ENCODE measurements around the gene UNC13B. TPM values are rescaled to one million over a fixed set of nuclear protein-coding genes. Genes with fewer than 3 reads are reported as not detected.
A peak's percentile ranks its signal among the peaks of the same experiment; 100 is the strongest.

Gene UNC13B
- total RNA-seq, 4 donors from 2014 or later, result 44.5 to 72.9 (median 48.6) TPM

DNA sequence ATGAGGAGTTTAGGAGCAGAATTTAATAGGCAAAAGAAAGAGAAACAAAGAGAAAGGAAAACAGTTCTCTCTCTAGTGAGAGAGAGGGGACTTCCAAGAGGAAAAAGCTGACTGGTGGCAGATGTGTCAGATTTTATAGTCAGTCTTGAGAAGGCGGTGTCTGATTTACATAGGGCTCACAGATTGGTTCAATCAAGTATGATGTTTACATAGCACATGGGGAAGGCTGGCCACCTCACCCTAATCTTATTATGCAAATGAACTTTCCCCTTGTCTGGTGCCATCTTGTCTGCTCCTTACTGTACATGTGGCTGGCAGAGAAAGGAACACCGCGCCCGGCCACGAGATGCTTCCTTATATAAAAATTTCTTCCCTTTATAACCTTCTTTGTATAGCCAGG lies 24.7 kb downstream of the UNC13B start:
- TF ChIP-seq POLR2A (IDR thresholded peaks at IDR 0.05) (peak; percentile 33 to 42), CTCF (IDR thresholded peaks at IDR 0.05) (no peak)
- no peaks in the 10 kb centered on the region for H3K36me3 ChIP-seq
- peak in 2 of 3 donors; percentile 54 to 60 for DNase-seq
- peak overlapping the region in 2 of 4 donors; percentile 16 to 20 for H3K27ac ChIP-seq
- no peaks in the 10 kb centered on the region for H3K27me3 ChIP-seq
- H3K4me3 ChIP-seq, result no peak overlapping the region
- no peaks in the 10 kb centered on the region for H3K4me1 ChIP-seq
- peaks cover 0 to 6% (median 0%) of the 10 kb centered on the region in 4 donors for H3K9me3 ChIP-seq

DNA sequence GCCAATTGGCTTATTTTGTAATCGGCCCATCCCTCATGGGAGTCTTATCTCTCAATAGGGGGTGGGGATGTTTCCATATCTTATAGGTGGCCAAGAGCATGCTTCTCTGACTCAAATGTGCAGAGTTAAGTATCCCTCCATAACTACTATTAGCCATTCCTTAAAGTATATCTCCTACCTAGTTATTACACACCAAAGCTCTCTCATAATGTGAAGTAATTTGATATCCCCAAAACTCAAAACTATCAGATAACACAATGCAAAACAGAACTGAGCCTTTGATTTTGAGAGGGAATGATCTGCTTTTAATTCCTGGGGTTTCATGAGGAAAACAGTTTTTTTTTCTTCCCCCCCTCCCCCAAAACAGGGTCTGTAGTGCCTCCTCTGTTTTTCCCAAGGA lies 28.4 kb downstream of the UNC13B start:
- H3K4me3 ChIP-seq, result no peak overlapping the region
- no peak for DNase-seq
- H3K27me3 ChIP-seq, result no peaks in the 10 kb centered on the region
- H3K4me1 ChIP-seq, result no peaks in the 10 kb centered on the region
- peaks cover 0 to 21% (median 8%) of the 10 kb centered on the region in 4 donors for H3K9me3 ChIP-seq
- no peak for TF ChIP-seq CTCF (IDR thresholded peaks at IDR 0.05)
- no peak for TF ChIP-seq POLR2A (IDR thresholded peaks at IDR 0.05)
- no peak overlapping the region for H3K27ac ChIP-seq
- peaks cover 0 to 5% (median 0%) of the 10 kb centered on the region in 3 donors for H3K36me3 ChIP-seq

DNA sequence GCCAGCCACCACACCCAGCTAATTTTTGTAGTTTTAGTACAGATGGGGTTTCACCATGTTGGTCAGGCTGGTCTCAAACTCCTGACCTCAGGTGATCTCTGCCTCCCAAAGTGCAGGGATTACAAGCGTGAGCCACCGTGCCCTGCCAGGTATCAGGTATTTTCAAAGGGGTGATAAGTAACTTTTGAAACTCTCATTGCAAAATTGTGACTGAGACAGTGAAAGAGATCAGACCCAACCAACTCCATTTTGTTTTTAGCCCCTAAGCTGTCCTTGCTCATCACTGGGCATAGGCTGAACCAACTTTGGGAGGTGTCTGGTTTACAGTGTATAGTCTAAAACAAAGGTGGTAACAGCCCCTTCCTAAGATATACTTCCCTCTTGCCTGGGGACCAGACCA lies 29.3 kb downstream of the UNC13B start:
- no peak overlapping the region for H3K4me3 ChIP-seq
- peaks cover 0 to 5% (median 0%) of the 10 kb centered on the region in 3 donors for H3K36me3 ChIP-seq
- no peaks in the 10 kb centered on the region for H3K27me3 ChIP-seq
- TF ChIP-seq POLR2A (IDR thresholded peaks at IDR 0.05) (no peak), CTCF (IDR thresholded peaks at IDR 0.05) (no peak)
- H3K4me1 ChIP-seq, result no peaks in the 10 kb centered on the region
- peaks cover 0 to 21% (median 8%) of the 10 kb centered on the region in 4 donors for H3K9me3 ChIP-seq
- no peak for DNase-seq
- no peak overlapping the region for H3K27ac ChIP-seq

- no peak for DNase-seq
- H3K27me3 ChIP-seq, result no peaks in the 10 kb centered on the region
- H3K36me3 ChIP-seq, result peaks cover 0 to 5% (median 0%) of the 10 kb centered on the region in 3 donors
- peaks cover 0 to 21% (median 8%) of the 10 kb centered on the region in 4 donors for H3K9me3 ChIP-seq
- no peak for TF ChIP-seq POLR2A (IDR thresholded peaks at IDR 0.05)
- TF ChIP-seq CTCF (IDR thresholded peaks at IDR 0.05), result no peak
- no peak overlapping the region for H3K27ac ChIP-seq
- H3K4me1 ChIP-seq, result no peaks in the 10 kb centered on the region
- no peak overlapping the region for H3K4me3 ChIP-seq
Observed at GRCh38 chr9:35193762-35194161, 32.0 kb downstream of the UNC13B start.

- Histone ChIP-seq H3K27me3 (no peaks in the 10 kb centered on the region), H3K9me3 (peaks cover 0 to 24% (median 8%) of the 10 kb centered on the region in 4 donors), H3K4me3 (no peak overlapping the region), H3K36me3 (peaks cover 0 to 5% (median 0%) of the 10 kb centered on the region in 3 donors), H3K27ac (no peak overlapping the region), H3K4me1 (no peaks in the 10 kb centered on the region)
- TF ChIP-seq CTCF (IDR thresholded peaks at IDR 0.05), result no peak
- no peak for TF ChIP-seq POLR2A (IDR thresholded peaks at IDR 0.05)
- no peak for DNase-seq
Observed at GRCh38 chr9:35195683-35196082, 33.9 kb downstream of the UNC13B start.

- H3K4me3 ChIP-seq, result no peak overlapping the region
- H3K27ac ChIP-seq, result no peak overlapping the region
- H3K36me3 ChIP-seq, result no peaks in the 10 kb centered on the region
- no peaks in the 10 kb centered on the region for H3K4me1 ChIP-seq
- TF ChIP-seq CTCF (IDR thresholded peaks at IDR 0.05), result no peak
- no peak for TF ChIP-seq POLR2A (IDR thresholded peaks at IDR 0.05)
- H3K9me3 ChIP-seq, result peaks cover 0 to 10% (median 4%) of the 10 kb centered on the region in 4 donors
- H3K27me3 ChIP-seq, result no peaks in the 10 kb centered on the region
- no peak for DNase-seq
Observed at GRCh38 chr9:35198191-35198590, 36.4 kb downstream of the UNC13B start.
